Upper lobe of left lung (tissue), 6 donors: ENCODE results near the gene PLP1. TPM values are rescaled to one million over a fixed set of nuclear protein-coding genes. Genes with fewer than 3 reads are reported as not detected.
A peak's percentile ranks its signal among the peaks of the same experiment; 100 is the strongest.

ENCODE experiments used
- ATAC-seq, 2 donors: fragments of 200-7000 bp; cut with Tn5 transposase; one replicate each; pipeline ENCODE4 v1.9.1; 2022; ENCODE audit warnings: mild to moderate bottlenecking in 2 of 2, moderate library complexity in 2 of 2; ENCODE audit not compliant: low FRiP score in 2 of 2
- DNase-seq, 2 donors: peaks; one replicate each; pipeline ENCODE4 v3.0.0-alpha.2; 2019 to 2020
- H3K27ac ChIP-seq, 4 donors: fragments of 200-600 bp; sonication (generic); one replicate each; pipeline ENCODE4 v1.5.1; 2016 to 2019
- H3K27me3 ChIP-seq, 4 donors: fragments of 200-600 bp; sonication (generic); one replicate each; pipeline ENCODE4 v1.5.1; 2017 to 2019
- H3K36me3 ChIP-seq, 4 donors: fragments of 200-600 bp; sonication (generic); one replicate each; pipeline ENCODE4 v1.5.1; 2016 to 2019
- H3K4me1 ChIP-seq, 4 donors: fragments of 200-600 bp; sonication (generic); one replicate each; pipeline ENCODE4 v1.5.1; 2018 to 2019
- H3K4me3 ChIP-seq, 4 donors: fragments of 200-600 bp; sonication (generic); one replicate each; pipeline ENCODE4 v1.5.1; 2017 to 2019; ENCODE audit warnings: mild to moderate bottlenecking in 2 of 4, moderate library complexity in 1 of 4
- H3K9me3 ChIP-seq, 4 donors: fragments of 200-600 bp; sonication (generic); one replicate each; pipeline ENCODE4 v1.5.1; 2018 to 2019
- EP300 ChIP-seq, 4 donors: sonication (generic); formaldehyde crosslinking; IDR thresholded peaks; one replicate each; pipeline ENCODE4 v1.5.1; 2017; ENCODE audit warnings: antibody characterized with exemption in 4 of 4, control low read depth in 2 of 4
- POLR2A ChIP-seq, 4 donors: fragments of 450-650 bp; IDR thresholded peaks; one replicate each; pipeline ENCODE4 v1.5.1; 2016 to 2017; ENCODE audit warnings: antibody characterized with exemption in 4 of 4, mild to moderate bottlenecking in 2 of 4
- POLR2AphosphoS5 ChIP-seq, 2 donors: sonication (generic); formaldehyde crosslinking; IDR thresholded peaks; one replicate each; pipeline ENCODE4 v1.5.1; 2017; ENCODE audit warnings: antibody characterized with exemption in 2 of 2
- WGBS, 2 donors: methylation state at CpG; one replicate each; pipeline ENCODE4 v1.1.5; 2017 to 2018; 5-methylcytosine and 5-hydroxymethylcytosine counted together
- total RNA-seq, 6 donors: library from RNA; depleted of rRNA in 4 of 6; stranded (reverse); fragments of >200 nt in 4 of 6; gene quantifications; one replicate each; pipeline versions ENCODE4 v1.1.0 to v1.2.1, GENCODE V29; 2016 to 2021
- TF ChIP-seq, protein P1 (sequence below), 6 experiments: fragments of 450-650 bp in 4 of 6; fragments of 200-600 bp in 2 of 6; sonication (generic) in 2 of 6; IDR thresholded peaks; one replicate each; pipeline ENCODE4 v1.5.1; 2016 to 2019; ENCODE audit warnings: antibody characterized with exemption in 6 of 6
- donor health status: DM: no; HTN: no; CAD: no; lungs with moderate emphysema.
- donor health status: DM: no; HTN: yes; CAD: no; lungs with severe emphysema.

The PLP1 gene, protein sequence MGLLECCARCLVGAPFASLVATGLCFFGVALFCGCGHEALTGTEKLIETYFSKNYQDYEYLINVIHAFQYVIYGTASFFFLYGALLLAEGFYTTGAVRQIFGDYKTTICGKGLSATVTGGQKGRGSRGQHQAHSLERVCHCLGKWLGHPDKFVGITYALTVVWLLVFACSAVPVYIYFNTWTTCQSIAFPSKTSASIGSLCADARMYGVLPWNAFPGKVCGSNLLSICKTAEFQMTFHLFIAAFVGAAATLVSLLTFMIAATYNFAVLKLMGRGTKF
- total RNA-seq, result 1 to 10 TPM in 1 of 6 donors, under 1 TPM in 1, not detected in 4; 0.49 to 2.1 TPM

DNA sequence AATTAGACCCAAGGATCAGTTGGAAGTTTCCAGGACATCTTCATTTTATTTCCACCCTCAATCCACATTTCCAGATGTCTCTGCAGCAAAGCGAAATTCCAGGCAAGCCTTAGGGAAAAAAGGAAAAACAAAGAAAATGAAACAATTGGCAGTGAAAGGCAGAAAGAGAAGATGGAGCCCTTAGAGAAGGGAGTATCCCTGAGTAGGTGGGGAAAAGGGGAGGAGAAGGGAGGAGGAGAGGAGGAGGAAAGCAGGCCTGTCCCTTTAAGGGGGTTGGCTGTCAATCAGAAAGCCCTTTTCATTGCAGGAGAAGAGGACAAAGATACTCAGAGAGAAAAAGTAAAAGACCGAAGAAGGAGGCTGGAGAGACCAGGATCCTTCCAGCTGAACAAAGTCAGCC is at the start of gene PLP1:
TSS of gene PLP1 (plus strand) at position 295 of the 400 bp plus-strand sequence. CDS start 156 bp downstream, outside the sequence.
- no peak within 1 kb of the TSS for H3K27ac ChIP-seq
- DNase-seq, result no peak
- H3K9me3 ChIP-seq, result no peaks in the 10 kb centered on the region
- ATAC-seq, result no peak
- H3K27me3 ChIP-seq, result no peaks in the 10 kb centered on the region
- no peak for TF ChIP-seq POLR2AphosphoS5 (IDR thresholded peaks at IDR 0.05)
- WGBS, 2 donors, result 66 to 74% methylated on average over 2 of the region's 2 CpGs
- no peaks in the 10 kb centered on the region for H3K36me3 ChIP-seq
- H3K4me1 ChIP-seq, result no peaks in the 10 kb centered on the region
- H3K4me3 ChIP-seq, result no peak within 1 kb of the TSS

DNA sequence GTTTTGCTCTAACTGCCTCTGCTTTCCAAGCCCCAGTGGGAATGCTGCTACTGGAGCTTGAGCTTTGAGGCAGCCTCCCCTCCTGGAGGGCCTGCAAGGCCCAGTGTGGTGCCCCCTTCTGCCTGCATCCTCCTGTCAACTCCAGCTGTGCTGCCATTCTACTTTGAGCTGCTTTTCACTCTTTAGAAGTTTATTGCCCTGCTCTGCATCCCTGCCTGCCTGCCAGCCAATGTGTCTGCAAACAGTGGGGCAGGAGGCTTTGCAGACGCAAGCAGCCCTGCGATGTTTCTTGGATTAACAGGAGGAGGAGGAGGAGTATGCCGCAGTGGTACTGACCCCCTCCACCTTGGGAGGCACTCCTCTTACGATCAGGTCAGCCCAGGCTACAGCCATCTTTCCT is 49.5 kb upstream of the PLP1 start:
- DNase-seq (no peak), ATAC-seq (no peak)
- H3K36me3 ChIP-seq, result no peaks in the 10 kb centered on the region
- no peak overlapping the region for H3K27ac ChIP-seq
- no peaks in the 10 kb centered on the region for H3K27me3 ChIP-seq
- H3K9me3 ChIP-seq, result no peaks in the 10 kb centered on the region
- TF ChIP-seq, protein P1, sequence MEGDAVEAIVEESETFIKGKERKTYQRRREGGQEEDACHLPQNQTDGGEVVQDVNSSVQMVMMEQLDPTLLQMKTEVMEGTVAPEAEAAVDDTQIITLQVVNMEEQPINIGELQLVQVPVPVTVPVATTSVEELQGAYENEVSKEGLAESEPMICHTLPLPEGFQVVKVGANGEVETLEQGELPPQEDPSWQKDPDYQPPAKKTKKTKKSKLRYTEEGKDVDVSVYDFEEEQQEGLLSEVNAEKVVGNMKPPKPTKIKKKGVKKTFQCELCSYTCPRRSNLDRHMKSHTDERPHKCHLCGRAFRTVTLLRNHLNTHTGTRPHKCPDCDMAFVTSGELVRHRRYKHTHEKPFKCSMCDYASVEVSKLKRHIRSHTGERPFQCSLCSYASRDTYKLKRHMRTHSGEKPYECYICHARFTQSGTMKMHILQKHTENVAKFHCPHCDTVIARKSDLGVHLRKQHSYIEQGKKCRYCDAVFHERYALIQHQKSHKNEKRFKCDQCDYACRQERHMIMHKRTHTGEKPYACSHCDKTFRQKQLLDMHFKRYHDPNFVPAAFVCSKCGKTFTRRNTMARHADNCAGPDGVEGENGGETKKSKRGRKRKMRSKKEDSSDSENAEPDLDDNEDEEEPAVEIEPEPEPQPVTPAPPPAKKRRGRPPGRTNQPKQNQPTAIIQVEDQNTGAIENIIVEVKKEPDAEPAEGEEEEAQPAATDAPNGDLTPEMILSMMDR (IDR thresholded peaks at IDR 0.05), result no peak
- no peak for TF ChIP-seq POLR2AphosphoS5 (IDR thresholded peaks at IDR 0.05)
- TF ChIP-seq EP300 (IDR thresholded peaks at IDR 0.05), result no peak
- no peak for TF ChIP-seq POLR2A (IDR thresholded peaks at IDR 0.05)
- 57% methylated on average over 4 of the region's 4 CpGs; no CpG with 5 or more reads in 1 of the 2 donors for WGBS, 2 donors
- H3K4me1 ChIP-seq, result no peaks in the 10 kb centered on the region
- H3K4me3 ChIP-seq, result no peak overlapping the region

DNA sequence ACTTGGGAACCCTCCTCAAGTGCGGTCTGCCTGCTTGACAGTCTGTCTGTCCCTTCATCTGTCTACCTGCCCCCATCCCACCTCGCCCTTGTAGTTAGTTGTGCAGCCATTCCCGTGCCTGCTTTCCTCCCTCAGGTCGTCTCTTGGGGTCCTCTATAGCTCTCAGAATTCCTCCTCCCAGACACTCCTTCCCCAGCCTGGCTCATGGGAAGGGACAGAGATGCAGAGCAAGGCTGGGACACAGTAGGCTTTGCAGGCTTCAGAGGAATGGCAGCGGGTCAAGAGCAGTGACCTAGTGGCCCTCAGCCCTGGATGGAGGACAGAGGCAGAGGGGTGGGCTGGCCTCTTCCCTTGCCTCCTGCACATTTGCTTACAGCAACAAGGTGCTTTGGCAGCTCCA is 47.6 kb upstream of the PLP1 start:
- DNase-seq (no peak), ATAC-seq (no peak)
- Histone ChIP-seq H3K36me3 (no peaks in the 10 kb centered on the region), H3K27me3 (no peaks in the 10 kb centered on the region), H3K27ac (no peak overlapping the region), H3K9me3 (no peaks in the 10 kb centered on the region), H3K4me3 (no peak overlapping the region), H3K4me1 (no peaks in the 10 kb centered on the region)
- WGBS, 2 donors, result 46 to 50% methylated on average over 4 to 5 of the region's 5 CpGs
- TF ChIP-seq EP300 (IDR thresholded peaks at IDR 0.05), result no peak
- no peak for TF ChIP-seq POLR2AphosphoS5 (IDR thresholded peaks at IDR 0.05)
- TF ChIP-seq, protein P1 (IDR thresholded peaks at IDR 0.05), result no peak
- TF ChIP-seq POLR2A (IDR thresholded peaks at IDR 0.05), result no peak

DNA sequence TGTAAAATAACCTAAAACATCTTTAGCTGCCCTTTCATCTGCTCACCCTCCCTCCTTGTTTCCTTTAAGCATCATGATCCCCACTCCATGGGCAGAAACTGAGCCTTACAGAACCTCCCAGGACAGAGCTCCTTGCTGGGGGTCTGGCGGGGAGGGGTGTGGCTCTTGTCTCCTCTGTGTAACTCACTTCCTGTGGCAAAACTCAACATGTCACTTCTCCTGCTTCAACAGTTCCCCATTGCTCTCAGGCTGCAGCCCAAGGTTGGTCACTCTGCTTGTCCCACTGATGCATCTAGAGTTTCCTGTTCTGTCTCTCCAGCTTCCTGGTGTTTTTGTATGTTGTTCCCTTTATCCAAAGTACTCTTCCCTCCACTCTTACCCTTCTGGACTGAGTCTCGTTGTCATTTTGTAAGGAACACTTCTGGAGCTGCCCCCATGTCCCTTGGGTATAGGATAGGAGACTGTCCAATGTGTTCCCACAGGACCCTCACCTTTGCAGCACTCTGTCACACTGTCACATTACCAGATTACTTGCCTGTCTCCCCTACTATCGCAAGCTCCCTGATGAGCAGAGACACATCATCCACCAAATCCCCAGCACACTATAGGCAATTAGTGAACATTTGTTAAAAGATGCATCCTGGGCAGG is 46.4 kb upstream of the PLP1 start:
- WGBS, 2 donors, result 55 to 56% methylated on average over 3 of the region's 3 CpGs
- TF ChIP-seq, protein P1 (IDR thresholded peaks at IDR 0.05), result no peak
- no peak for TF ChIP-seq POLR2A (IDR thresholded peaks at IDR 0.05)
- no peak for TF ChIP-seq EP300 (IDR thresholded peaks at IDR 0.05)
- TF ChIP-seq POLR2AphosphoS5 (IDR thresholded peaks at IDR 0.05), result no peak
- Histone ChIP-seq H3K36me3 (no peaks in the 10 kb centered on the region), H3K9me3 (no peaks in the 10 kb centered on the region), H3K4me1 (no peaks in the 10 kb centered on the region), H3K4me3 (no peak overlapping the region), H3K27me3 (no peaks in the 10 kb centered on the region), H3K27ac (no peak overlapping the region)
- no peak for ATAC-seq
- DNase-seq, result no peak

DNA sequence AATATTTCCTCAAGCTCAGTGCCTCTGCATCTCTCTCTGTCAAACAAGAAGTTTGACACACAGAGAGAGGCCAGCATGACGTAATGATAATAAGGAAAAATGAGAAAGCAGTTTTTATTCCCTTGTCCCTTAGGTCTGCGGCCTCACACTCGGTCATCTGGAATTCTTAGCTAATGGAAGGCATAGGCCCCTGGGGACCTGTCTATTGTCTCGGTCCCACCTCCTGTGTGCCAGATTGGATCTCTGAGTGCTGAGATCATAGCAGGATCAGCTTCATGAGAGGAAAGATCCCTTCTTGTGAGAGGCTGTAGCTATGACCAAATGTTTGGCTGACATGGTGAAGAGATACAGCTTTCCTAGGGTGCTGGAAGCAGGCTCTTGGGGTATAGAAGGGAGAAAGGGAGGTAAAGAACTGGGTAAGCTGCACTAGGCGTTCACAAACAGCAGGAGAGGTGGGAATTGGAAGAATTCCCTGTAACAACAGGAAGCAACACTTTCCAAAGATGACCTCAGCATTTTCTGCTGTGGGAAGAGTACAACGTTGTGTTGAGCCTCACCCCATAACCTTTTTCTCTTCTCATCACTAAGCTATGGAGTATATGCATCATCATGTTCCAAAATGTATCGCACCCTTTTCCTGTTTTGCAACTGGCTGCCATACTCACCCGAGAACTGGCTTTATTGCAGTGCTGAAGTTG is 45.7 kb upstream of the PLP1 start:
- no peak for DNase-seq
- WGBS, 2 donors, result 42 to 49% methylated on average over 8 of the region's 8 CpGs
- Histone ChIP-seq H3K9me3 (no peaks in the 10 kb centered on the region), H3K4me3 (no peak overlapping the region), H3K27ac (no peak overlapping the region), H3K4me1 (no peaks in the 10 kb centered on the region), H3K36me3 (no peaks in the 10 kb centered on the region), H3K27me3 (no peaks in the 10 kb centered on the region)
- peak in 1 of 2 donors; percentile 87 for ATAC-seq
- TF ChIP-seq, protein P1 (IDR thresholded peaks at IDR 0.05), result no peak
- TF ChIP-seq POLR2AphosphoS5 (IDR thresholded peaks at IDR 0.05), result no peak
